ENCODE data around the gene FGFR2.

Gene FGFR2

DNA sequence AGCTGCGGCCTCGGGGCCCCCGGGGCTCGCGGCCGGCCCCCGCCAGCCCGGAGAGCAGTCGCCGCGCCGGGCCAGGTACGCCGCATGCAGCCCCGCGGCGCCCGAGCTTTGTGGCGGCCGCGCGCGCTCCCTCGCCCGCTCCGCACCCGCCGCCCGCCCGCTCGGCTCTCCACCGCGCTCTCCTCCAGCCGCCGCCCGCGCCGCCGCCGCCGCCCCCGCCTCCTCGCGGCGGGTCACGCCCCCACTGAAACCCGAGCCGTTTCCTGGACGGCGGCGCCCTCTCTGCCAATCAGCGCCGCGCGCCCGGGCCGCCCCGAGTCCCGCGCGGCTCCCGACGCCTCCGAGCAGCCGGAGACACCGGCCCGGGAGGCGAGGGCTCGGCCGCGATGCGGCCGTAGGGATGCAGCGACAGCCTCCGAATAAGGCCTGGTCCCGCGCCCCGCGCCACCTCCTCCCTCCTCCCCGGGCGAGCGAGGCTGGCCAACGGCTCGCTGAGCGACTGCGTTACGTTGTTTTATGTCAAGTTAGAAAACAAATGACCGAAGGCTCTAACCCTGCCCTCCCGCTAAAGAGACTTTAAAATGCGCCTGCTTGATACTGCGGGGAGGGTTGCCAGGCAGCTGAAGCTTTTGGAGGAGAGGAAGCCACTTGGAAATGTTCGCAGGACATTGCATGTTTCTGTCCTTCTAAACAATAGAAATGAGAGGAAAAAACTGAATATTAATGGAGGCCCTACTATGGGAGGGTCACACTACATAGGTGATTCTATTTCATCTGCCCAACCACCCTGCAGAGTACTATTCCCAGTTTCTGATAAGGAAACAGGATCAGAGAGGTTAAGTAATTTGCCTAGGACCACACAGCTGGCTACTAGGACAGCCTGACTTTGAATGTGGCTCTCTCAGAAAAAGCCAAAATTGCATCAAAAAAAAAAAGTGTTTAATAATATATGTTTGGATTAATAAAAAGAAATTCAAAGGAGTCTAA is at the start of gene FGFR2:
TSS of gene FGFR2 (minus strand) at position 182 of the 987 bp plus-strand sequence. CDS start 4,627 bp downstream, outside the sequence.
- DNase-seq: no peak

DNA sequence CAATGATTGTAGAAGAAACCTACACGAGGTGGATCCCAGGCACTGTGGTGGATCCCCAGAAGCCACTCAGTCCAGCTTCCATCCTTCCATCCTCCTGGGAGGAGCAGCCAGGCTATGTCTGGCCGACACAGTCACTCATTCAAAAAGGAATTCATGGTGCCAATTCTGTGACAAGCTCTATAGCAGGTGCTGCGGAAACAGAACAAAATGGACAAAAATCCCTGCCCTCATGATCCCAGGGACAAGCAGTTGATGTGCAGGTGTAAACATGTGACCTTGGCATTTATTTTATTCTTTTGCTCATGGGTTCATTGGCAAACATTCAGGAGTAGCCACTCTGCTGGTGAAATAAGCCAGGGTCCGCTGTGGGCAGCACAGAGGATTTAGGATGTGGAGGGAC is 49.2 kb upstream of the FGFR2 start:
- DNase-seq: no peak

DNA sequence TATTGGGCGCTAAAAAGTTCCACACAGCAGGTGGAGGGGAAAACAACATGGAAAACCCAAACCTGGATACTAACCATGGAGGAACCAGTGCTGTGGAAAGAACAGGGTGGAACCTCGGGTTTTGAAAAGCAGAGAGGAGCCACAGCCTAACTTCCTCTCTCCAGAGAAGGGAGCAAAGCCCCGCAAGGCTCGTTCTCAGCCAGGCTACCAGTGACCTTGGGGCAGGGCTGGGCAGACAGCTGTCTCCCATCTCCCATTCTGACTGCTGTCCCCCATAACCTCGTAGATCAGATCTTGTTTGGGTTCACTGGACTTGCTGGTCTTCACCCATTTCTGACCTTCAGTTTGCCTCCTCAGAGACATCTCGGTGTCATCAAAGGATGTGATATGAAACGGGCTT is 47.5 kb upstream of the FGFR2 start:
- no peak for DNase-seq

DNA sequence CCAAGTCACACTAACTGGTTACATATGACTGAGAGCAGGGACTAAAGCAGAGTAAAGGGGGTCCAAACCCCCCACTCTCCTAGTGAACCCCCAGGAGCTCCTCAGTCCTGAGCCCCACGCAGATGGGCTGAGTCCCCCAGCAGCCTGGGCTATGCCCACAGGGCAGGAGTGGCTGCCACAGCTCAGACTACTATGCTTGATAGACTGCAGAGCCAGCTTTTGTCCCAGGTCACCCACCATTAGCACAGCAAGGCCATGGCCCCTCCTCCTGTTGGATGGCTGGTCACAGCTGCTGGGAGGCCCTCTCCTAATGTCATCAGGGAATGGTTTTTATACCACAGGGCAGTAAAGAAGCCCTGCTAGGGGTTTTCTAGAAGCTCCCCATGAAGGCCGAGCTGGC is 46.3 kb upstream of the FGFR2 start:
- no peak for DNase-seq

DNA sequence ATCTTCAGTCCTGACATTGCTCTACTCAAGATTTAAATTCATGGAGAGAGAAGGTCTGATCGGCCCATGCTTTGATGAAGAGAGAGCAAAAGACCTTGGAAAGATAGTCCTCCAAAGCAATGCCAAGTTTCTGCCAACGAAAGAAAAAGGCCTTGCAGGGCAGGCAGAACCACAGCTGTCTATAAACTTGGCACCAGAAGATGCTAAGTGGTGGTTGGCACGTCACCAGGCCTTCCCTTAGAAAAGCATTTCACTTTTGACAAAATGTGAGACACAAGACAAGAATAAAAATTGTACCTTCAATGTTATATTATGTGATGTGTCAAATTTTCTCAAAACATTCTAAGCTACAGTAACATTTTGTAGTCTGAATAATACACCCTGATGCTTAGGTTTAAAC is 42.0 kb upstream of the FGFR2 start:
- no peak for DNase-seq

DNA sequence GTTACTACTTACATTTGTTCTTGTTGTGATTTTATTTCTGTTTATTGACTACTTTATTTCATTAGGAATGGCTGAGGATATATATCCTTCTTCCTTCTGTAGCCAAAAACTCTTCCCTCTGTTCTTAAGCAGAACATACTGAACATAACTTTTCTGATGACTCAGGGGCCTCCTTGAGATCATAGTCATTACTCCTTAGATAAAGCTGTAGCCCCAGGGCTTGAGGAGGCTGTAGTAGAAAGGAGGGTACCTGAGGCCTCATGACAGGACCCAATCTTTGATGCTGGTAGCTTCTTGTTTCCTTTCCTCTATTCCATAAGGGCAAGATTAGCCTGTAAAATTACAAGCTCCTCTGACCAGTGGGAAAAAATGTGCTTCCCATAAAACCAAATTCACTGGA is 41.2 kb upstream of the FGFR2 start:
- DNase-seq: no peak

DNA sequence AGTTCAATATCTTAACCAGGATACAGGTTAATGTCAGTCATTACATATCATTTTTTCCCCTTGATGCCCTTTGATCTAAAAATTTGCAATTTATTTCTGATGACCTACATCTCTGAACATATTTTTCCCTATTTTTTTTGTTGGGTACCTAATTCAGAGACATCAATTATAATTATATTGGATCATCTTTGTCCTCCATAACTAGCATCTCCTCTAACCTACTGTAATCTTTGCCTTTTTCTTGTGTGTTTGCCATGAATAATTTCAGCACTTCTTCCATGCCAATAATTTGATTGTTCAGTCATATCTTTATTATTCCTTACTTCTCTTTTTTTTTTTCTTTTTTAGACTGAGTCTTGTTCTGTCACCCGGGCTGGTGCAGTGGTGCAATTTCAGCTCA is 39.2 kb upstream of the FGFR2 start:
- DNase-seq: no peak

DNA sequence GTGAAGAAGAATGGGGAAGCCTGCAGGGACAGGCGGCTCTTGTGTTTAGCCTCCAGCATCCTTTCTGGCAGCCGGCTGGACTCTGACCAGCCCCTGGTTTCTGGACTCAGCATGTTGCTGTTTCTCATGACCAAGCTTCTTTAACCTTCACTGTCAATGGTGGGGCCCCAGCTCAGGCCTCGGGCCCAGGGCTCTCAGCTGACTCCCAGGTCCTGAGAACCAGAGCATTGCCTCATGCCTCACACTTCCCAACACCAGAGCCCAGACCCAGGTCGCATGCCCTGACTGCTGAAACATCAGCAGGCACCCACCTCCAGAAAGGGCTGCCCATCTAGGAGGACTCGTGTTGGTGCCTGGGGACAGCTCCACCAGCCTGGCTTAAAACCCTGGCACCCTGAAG is 34.8 kb upstream of the FGFR2 start:
- DNase-seq: no peak

DNA sequence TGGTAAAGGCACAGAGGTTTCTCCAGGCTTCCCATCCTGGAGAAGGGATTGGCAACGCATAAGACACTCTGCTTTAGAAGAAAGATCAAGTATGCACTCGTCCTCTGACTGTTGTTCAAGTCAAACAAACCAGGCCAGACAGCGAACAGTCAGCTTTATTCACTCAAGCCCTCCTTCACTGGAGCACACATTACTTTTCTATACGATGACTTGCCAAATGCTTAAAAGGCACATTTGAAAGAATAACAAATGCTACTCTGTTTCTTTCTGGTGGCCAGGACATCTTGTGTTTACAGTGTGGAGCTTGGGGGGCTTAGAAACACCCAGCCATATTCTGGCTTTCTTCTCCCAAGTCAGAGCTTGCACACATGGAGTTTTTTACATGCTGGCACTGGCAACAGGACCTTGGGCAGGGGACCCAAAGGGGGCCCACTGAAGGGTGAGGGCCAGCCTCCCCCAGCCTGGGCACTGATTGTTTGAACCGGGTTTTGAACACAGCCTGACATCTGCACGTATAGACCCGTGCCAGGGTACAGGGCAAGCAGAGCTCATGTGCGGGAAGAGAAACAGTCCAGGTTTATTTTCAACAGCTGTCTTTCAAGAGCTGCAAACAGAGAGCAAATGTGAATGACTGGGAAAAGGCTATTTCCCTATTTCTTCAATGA is 33.3 kb upstream of the FGFR2 start:
- DNase-seq: no peak

DNA sequence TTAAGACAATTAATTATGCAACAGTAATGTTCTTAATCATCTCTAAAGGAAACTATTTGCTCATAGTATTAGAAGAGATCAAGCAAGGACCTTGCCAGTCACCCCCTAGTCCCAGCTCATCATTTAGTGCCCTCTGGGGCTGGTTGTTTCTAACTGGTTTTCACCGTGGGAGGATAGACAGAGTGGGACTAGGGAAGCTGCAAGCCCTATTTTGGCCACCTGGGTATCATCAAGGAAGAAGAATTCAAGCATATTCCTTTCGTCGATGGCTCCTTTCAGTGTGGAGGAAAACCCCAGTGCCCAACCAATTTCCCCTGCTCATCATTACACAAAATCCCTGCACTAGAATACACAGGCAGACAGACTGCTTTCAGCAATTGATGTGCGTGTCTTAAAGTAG is 30.6 kb upstream of the FGFR2 start:
- DNase-seq: no peak

DNA sequence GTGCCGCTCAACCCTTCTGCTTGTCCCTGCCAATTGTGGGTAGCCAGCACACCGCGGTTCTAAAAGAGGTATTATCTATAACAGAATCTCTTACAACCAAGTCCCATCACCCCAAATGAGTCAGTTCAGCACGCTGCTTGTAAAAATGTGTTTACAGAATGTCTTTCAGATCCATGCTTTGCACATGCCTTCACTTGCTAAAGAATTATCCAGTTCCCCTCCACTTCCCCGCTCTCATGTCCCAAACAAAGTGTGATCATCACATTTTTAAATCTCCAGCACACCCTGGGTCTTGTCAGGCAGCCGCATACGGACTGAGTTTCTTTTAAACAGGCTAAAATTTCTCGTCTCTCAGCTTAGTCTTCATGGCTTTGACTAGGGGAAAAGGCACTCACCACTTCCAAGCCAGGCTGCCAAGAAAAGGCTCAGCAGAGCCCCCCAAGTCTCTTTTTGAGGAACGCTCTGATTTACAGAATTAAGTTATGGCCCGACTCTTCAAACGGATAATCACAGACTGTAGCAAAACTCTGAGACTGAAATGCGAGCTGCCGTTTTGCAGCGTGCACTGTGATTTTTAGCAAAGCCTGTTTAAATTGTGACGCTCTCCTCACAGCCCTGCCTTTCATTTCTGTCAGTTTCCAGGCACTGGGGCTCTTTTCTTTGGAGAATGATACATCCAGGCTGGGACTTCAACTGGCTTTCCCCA is 29.8 kb upstream of the FGFR2 start:
- no peak for DNase-seq

DNA sequence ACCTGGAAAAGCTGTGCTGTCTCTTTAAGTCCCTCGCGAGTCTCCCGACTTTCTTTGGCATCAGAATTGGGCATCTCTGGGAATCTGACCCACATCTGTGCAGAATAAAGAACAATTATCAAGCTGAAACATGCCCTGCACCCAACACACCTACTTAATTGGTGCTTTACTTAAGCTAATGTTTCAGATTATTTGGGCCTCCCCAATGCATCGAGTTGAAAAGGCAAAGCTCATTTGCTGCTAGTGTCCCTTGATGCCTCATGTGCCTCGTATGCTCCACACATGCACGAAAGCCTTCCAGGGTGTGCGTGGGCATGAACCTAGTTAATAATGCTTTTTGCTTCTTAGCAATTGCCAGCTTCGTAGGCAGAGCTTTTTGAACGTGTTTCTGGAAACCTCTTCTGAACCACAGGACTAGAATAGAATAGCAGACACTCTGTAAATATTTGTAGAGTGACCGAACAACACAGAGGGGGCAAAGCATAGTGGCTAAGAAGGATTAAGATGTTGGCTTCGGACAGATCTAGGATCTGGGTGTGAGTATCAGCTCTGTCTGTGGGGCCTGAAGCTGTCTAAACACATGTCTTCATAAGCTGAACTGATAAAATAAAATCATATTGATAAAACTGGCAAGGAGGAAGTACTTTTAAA is 26.7 kb upstream of the FGFR2 start:
- no peak for DNase-seq

DNA sequence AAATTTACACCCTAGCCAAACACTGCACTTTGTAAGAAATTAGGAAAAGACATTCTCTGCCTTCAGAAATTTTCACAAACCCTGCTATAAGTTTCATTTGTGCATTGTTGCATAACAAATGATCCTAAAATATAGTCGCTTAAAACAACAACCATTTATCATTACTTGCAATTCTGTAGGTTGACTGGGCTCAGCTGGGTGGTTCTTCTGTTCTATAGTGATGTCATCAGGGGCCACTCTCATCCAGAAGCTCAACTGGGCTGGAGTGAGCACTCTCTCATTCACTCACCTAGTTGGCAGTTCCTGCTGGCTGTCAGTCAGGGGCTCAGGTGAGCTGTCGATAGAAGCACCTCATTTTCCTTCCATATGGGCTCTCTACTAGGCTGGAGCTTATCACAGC is 20.7 kb upstream of the FGFR2 start:
- DNase-seq: no peak

DNA sequence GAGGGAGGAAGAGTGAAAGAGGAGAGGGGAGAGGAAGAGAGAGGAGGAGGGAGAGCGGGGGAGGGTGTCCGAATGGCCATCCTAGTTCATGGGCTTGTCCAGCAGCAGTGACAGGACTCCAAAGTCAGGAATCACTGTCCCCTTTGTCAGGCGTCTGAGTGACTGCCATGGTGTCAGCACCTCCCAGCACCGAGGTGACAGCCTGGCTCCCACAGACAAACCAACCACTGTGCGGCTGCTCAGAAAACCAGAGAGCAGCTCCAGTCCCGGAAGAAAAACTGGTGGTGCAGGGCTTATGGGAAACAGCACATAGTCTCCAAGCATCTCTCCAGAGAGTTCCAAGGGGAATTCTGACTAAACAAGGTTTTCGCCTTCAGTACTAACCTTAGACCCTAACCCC is 18.9 kb upstream of the FGFR2 start:
- DNase-seq: no peak

DNA sequence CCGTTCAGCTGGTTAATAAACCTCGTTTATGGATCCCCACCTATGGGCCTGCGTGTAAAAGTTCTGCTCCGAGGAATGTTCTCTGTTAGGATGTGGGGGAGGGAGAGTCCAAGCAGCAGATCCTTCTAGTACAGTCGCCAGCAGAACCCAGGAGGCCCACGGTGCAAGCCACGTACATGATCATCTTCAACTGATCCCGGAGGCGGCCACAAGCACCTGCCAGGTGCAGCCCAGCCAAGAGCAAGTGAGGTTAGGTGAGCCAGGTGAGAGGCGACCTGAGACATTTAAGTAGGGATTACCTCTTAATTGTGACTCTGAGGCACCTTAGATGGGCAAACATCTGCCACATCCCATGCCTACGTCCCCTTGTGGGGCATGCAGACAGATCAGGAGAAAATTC is 18.0 kb upstream of the FGFR2 start:
- DNase-seq: no peak

DNA sequence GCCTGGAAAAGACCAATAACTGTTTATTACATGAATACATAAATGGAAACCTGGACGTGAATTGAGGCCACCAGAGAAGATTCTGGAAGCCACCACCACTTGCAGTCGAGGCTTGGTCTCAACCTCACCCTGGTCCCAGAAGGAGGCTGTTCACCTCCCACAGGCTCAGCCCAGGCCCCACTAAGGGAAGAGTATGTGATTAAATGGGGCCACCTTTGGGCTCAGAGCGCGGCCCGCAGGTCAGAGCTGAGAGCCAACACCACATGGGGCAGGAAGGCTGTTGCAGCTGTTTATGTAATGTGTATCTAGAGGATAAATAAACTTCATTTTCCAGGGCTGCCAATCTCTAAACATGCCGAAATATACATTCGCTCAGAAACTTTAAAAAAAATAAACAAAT is 17.6 kb upstream of the FGFR2 start:
- no peak for DNase-seq

DNA sequence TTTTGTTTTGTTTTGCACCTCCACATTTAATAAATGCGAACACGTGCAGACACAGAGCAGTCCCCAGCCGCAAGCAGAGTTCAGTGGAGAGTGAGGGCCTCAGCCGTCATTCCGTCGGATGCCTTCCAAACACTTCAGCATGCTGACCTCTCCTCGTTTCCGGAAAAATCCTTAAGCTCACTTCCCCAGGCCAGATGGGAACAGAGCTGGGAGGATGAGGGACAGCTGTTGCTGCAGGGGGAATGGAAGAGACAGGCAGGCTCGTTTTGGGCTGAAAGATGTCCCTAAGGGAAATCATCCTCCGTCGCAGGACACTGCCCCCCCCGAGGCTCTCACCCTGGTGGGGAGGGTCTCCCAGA is 17.2 kb upstream of the FGFR2 start:
- DNase-seq: no peak

DNA sequence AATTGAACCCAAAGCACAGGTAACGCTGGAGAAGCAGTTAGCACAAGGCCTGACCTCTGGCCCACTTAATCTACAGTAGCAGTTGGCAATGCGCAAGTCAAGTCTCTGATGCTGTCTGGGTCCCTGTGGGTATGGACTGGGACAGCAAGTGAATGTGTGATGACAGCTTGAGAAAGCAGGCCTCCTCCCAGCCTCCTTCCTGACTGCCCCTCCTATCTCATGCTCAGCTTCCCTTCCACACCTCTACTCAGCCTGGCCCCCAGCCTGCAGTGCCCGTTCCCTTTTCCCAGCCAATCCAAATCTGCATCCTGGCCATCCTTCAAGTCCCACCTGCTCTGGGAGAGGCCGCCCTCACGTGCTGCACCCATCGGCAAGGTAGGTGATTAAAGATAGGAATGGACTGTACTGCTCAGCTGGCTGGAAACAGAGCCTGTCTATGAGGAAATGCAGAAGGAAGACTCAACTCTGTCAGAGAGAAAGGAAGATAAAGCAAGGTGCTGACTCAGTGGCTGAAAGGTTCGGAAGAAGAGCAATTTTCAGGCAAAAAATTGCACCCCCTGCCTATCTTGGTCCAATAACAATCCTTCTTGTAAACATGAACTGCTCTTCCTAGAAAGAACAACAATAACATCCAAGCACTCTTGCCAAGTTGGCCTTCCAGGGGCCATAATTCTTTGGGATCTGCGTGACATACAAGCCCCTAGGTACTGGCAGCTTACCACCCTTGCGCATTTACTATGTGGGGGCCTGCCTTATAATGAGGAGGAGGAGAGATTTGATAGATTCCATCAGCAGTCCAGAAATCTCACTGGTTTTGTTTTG is 16.6 kb upstream of the FGFR2 start:
- DNase-seq: no peak

DNA sequence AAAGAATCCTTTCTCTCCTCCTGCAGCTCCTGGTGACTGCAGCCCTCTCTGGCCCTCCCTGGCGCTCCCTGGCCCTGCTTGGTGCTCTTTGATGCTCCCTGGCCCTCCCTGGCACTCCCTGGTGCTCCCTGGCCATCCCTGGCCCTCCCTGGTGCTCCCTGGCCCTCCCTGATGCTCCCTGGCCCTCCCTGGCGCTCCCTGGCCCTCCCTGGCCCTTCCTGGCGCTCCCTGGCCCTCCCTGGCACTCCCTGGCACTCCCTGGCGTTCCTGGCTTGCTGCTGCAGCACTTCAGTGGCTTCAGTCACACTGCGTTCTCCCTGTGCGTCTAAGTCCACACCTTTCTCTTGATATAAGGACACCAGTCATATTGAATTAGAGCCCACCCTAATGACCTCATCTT is 15.2 kb upstream of the FGFR2 start:
- DNase-seq: no peak

DNA sequence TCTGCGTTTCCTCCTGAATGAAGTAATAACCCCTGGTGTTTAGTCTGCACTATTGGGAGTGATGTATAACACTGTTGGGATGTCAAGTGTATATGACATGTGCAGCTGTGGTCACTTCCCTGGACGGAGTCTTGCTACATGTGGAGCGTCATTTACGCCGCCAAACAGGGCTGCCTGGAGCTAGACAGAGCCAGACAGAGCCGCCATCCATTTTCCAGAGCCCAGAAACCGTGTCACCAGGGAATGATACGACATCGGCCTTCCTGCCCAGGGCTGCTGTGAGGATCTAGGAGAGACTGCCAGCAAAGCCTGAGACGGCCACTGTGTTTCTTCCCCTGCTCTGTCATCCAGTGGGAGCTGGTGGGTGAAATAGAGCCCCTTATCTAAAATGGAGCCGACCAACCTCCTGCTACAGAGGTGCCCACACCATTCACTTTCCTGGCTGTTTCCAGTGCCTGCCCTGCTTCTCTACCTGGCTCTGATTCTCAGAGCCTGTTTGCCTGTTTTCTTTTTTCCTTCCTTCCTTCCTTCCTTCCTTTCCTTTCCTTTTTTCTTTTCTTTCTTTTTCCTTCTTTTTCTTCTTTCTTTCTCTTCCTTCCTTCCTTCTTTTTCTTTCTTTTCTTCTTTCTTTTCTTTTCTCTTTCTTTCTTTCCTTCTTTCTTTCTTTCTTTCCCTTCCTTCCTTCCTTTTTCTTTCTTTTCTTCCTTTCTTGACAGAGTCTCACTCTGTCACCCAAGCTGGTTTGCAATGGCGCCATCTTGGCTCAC is 13.3 kb upstream of the FGFR2 start:
- no peak for DNase-seq

DNA sequence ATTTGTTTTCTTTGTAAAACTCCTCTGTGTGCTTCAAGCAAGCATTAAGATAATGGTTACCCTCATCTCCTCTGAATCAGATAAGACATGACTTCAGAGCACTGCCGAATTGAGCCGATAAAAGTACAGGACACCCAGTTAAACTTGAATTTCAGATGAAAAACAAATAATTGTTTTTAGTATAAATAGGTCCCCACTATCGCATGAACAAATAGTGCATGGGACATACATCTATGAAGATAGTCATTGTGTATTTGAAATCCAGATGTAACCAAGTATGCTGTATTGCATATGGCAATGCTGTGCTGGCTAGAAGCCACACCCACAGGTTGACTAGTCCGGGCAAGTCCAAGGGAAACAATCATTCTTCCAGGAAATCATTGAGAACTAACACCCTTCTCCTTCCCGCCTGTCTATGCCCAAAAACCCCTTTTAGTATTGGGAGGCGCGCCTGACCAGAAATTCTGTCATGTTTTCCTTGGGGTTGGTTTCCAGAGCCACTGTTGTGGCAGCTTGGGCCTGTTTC is 12.6 kb upstream of the FGFR2 start:
- no peak for DNase-seq
